HUES6 (cell line): ENCODE results near the gene SENP6.
"Not testable (repeated sequence)": the region's sequence is repeated elsewhere in the genome, so short reads cannot be mapped to it uniquely, and the experiment has no call there.

ENCODE experiments used
- H3K27ac ChIP-seq: 2 replicates; pipeline ENCODE4 v1.7.0; 2013; ENCODE audit warnings: low read depth, mild to moderate bottlenecking, low read length, inconsistent platforms
- H3K27me3 ChIP-seq: 2 replicates; pipeline ENCODE4 v1.6.1; 2013; ENCODE audit warnings: low read length; ENCODE audit not compliant: control insufficient read depth, insufficient read depth
- H3K36me3 ChIP-seq: 2 replicates; pipeline ENCODE4 v1.6.1; 2013; ENCODE audit warnings: low read length; ENCODE audit not compliant: control insufficient read depth, insufficient read depth
- H3K4me1 ChIP-seq: 2 replicates; pipeline ENCODE4 v1.6.1; 2013; ENCODE audit warnings: low read length; ENCODE audit not compliant: control insufficient read depth, insufficient read depth
- H3K4me3 ChIP-seq: 2 replicates; pipeline ENCODE4 v1.5.1; 2013; ENCODE audit warnings: low read depth, low read length
- H3K9ac ChIP-seq: one replicate; pipeline ENCODE4 v1.6.1; 2013; ENCODE audit warnings: mild to moderate bottlenecking, low read length
- H3K9me3 ChIP-seq: 2 replicates; pipeline ENCODE4 v1.6.1; 2013; ENCODE audit warnings: low read depth, low read length; ENCODE audit not compliant: control insufficient read depth, insufficient read depth

SENP6 gene

GRCh38 chr6:75673884-75674283 lies 72.2 kb downstream of the SENP6 start:
- peaks cover 77% of the 10 kb centered on the region for H3K36me3 ChIP-seq
- no peak overlapping the region for H3K4me3 ChIP-seq
- H3K9ac ChIP-seq = no peak overlapping the region
- no peaks in the 10 kb centered on the region for H3K27me3 ChIP-seq
- H3K9me3 ChIP-seq = no peaks in the 10 kb centered on the region
- no peak overlapping the region for H3K27ac ChIP-seq
- no peaks in the 10 kb centered on the region for H3K4me1 ChIP-seq

- no peak overlapping the region for H3K27ac ChIP-seq
- H3K4me1 ChIP-seq = no peaks in the 10 kb centered on the region
- H3K36me3 ChIP-seq = peaks cover 83% of the 10 kb centered on the region
Measured at GRCh38 chr6:75676377-75676776, 74.7 kb downstream of the SENP6 start.

GRCh38 chr6:75682548-75682947 lies 80.9 kb downstream of the SENP6 start:
- H3K27me3 ChIP-seq, H3K9me3 ChIP-seq, H3K9ac ChIP-seq, H3K4me1 ChIP-seq, H3K4me3 ChIP-seq, H3K27ac ChIP-seq: not testable (repeated sequence)
- peaks cover 49% of the 10 kb centered on the region for H3K36me3 ChIP-seq

More at GRCh38 chr6:75676377-75676776, 74.7 kb downstream of the SENP6 start:
- H3K4me3 ChIP-seq = no peak overlapping the region
- H3K27me3 ChIP-seq = no peaks in the 10 kb centered on the region
- no peaks in the 10 kb centered on the region for H3K9me3 ChIP-seq
- no peak overlapping the region for H3K9ac ChIP-seq

- H3K4me3 ChIP-seq, H3K27ac ChIP-seq, H3K9me3 ChIP-seq, H3K9ac ChIP-seq, H3K4me1 ChIP-seq, H3K27me3 ChIP-seq: not testable (repeated sequence)
- H3K36me3 ChIP-seq = peaks cover 44% of the 10 kb centered on the region
Measured at GRCh38 chr6:75683005-75683404, 81.3 kb downstream of the SENP6 start.

GRCh38 chr6:75687535-75687934 lies 85.9 kb downstream of the SENP6 start:
- peaks cover 20% of the 10 kb centered on the region; the same call in 1 of the 2 replicates for H3K36me3 ChIP-seq
- H3K4me3 ChIP-seq, H3K9ac ChIP-seq, H3K9me3 ChIP-seq, H3K27me3 ChIP-seq, H3K4me1 ChIP-seq, H3K27ac ChIP-seq: not testable (repeated sequence)

- not testable (repeated sequence) for H3K27me3 ChIP-seq, H3K9ac ChIP-seq, H3K4me1 ChIP-seq, H3K4me3 ChIP-seq, H3K9me3 ChIP-seq, H3K27ac ChIP-seq
- H3K36me3 ChIP-seq = peaks cover 24% of the 10 kb centered on the region; the same call in 1 of the 2 replicates
Measured at GRCh38 chr6:75687937-75688336, 86.3 kb downstream of the SENP6 start.

- peaks cover 5% of the 10 kb centered on the region; the same call in 1 of the 2 replicates for H3K4me1 ChIP-seq
- no peaks in the 10 kb centered on the region for H3K27me3 ChIP-seq
- H3K9ac ChIP-seq = no peak overlapping the region
- no peaks in the 10 kb centered on the region for H3K9me3 ChIP-seq
- H3K27ac ChIP-seq = no peak overlapping the region
- H3K36me3 ChIP-seq = peaks cover 39% of the 10 kb centered on the region
- no peak overlapping the region for H3K4me3 ChIP-seq
Measured at GRCh38 chr6:75689576-75689975, 87.9 kb downstream of the SENP6 start.

GRCh38 chr6:75691012-75691411 lies 89.3 kb downstream of the SENP6 start:
- H3K27ac ChIP-seq = no peak overlapping the region
- peaks cover 44% of the 10 kb centered on the region for H3K36me3 ChIP-seq
- peaks cover 5% of the 10 kb centered on the region; the same call in 1 of the 2 replicates for H3K4me1 ChIP-seq
- no peaks in the 10 kb centered on the region for H3K9me3 ChIP-seq
- H3K9ac ChIP-seq = no peak overlapping the region
- no peaks in the 10 kb centered on the region for H3K27me3 ChIP-seq
- no peak overlapping the region for H3K4me3 ChIP-seq

GRCh38 chr6:75693534-75693933 lies 91.9 kb downstream of the SENP6 start:
- Histone ChIP-seq H3K9me3 (no peaks in the 10 kb centered on the region), H3K4me1 (no peaks in the 10 kb centered on the region), H3K4me3 (no peak overlapping the region), H3K27me3 (no peaks in the 10 kb centered on the region), H3K27ac (no peak overlapping the region), H3K36me3 (peaks cover 66% of the 10 kb centered on the region), H3K9ac (no peak overlapping the region)

- H3K4me1 ChIP-seq = no peaks in the 10 kb centered on the region
- no peak overlapping the region for H3K27ac ChIP-seq
- no peaks in the 10 kb centered on the region for H3K27me3 ChIP-seq
- no peaks in the 10 kb centered on the region for H3K9me3 ChIP-seq
- H3K36me3 ChIP-seq = peaks cover 61% of the 10 kb centered on the region
- H3K4me3 ChIP-seq = no peak overlapping the region
- no peak overlapping the region for H3K9ac ChIP-seq
Measured at GRCh38 chr6:75694406-75694805, 92.7 kb downstream of the SENP6 start.

- H3K36me3 ChIP-seq = peaks cover 62% of the 10 kb centered on the region
Measured at GRCh38 chr6:75708334-75708733, 106.7 kb downstream of the SENP6 start.

GRCh38 chr6:75711173-75711572 lies 109.5 kb downstream of the SENP6 start:
- Histone ChIP-seq H3K27me3 (no peaks in the 10 kb centered on the region), H3K4me1 (no peaks in the 10 kb centered on the region), H3K36me3 (peaks cover 73% of the 10 kb centered on the region), H3K9ac (no peak overlapping the region), H3K9me3 (no peaks in the 10 kb centered on the region), H3K27ac (no peak overlapping the region), H3K4me3 (no peak overlapping the region)

More at GRCh38 chr6:75708334-75708733, 106.7 kb downstream of the SENP6 start:
- not testable (repeated sequence) for H3K9ac ChIP-seq, H3K9me3 ChIP-seq, H3K4me3 ChIP-seq, H3K27ac ChIP-seq, H3K27me3 ChIP-seq, H3K4me1 ChIP-seq
